ELR (cell line): ENCODE results near the gene PDGFA.

Experiments used
- DNase-seq: peaks from one replicate; pipeline ENCODE4 v3.0.0-alpha.2; 2015; ENCODE audit warnings: low read depth

PDGFA gene

GRCh38 chr7:460374-461116, 59.1 kb downstream of the PDGFA start:
- DNase-seq = peak; percentile 52

DNA sequence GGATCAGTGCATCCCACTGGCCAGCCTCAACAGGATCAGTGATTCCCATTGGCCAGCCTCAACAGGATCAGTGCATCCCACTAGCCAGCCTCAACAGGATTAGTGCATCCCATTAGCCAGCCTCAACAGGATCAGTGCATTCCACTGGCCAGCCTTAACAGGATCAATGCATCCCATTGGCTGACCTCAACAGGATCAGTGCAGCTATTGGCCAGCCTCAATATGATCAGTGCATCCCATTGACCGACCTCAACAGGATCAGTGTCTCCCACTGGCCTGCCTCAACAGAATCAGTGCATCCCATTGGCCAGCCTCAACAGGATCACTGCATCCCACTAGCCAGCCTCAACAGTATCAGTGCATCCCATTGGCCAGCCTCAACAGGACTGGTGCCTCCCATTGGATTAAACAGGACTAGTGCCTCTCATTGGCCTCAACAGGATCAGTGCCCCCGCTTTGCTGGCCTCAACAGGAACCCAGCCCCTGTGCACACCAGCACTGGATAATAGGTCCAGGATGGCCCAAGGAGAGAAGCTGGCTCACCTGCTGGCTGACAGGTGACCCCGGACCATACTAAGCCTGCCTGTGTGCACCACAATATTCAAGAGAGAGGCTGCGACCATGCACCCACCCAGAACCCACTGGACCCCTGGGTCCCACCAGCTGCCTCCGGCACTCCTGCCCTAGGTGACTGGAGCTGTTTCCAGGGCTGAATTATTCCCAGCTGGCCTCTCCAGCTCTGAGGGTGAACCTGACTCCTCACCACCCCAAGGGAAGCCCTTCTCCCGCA, 59.9 kb downstream of the PDGFA start:
- DNase-seq = no peak

- DNase-seq = no peak
These were observed 61.0 kb downstream of the PDGFA start for GRCh38 chr7:458511-459245.

GRCh38 chr7:457814-458510, 61.7 kb downstream of the PDGFA start:
- DNase-seq = no peak

GRCh38 chr7:455110-455928, 64.3 kb downstream of the PDGFA start:
- DNase-seq = peak; percentile 53

GRCh38 chr7:454356-455109, 65.1 kb downstream of the PDGFA start:
- DNase-seq = no peak

DNA sequence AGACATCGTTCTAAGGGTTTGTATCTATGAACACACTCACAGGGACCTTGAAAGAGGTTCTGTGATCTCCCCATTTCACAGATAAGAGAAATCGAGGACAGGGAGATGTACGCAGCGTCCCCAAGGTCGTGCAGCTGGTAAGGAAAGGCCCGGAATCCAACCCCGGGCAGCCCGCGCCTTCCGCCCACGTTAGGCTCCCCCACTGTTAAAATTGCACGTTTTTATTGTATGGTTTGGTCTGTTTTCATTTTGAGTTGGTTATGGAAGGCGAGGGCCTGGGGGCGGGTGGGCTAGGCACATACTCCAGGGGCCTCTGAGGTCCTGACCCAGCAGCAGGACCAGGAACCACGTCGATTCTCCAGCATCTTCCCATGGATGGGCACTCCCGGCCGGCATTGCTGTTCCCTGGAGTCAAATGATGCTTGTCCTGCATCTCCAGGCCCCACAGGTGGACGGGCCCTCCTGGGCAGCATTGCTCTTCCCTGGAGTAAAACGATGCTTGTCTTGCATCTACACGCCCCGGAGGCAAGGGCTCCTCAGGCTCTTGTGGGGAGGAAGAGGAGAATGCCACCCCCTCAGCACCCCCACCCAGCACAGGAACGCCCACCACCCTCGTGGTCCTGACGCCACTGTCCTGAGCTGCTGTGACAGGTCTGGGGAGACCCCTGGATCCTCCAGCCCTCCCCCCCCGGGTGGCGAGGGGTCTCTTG, 65.9 kb downstream of the PDGFA start:
- no peak for DNase-seq

- DNase-seq = no peak
These were observed 66.7 kb downstream of the PDGFA start for GRCh38 chr7:452791-453455.

GRCh38 chr7:452226-452751, 67.4 kb downstream of the PDGFA start:
- no peak for DNase-seq

DNA sequence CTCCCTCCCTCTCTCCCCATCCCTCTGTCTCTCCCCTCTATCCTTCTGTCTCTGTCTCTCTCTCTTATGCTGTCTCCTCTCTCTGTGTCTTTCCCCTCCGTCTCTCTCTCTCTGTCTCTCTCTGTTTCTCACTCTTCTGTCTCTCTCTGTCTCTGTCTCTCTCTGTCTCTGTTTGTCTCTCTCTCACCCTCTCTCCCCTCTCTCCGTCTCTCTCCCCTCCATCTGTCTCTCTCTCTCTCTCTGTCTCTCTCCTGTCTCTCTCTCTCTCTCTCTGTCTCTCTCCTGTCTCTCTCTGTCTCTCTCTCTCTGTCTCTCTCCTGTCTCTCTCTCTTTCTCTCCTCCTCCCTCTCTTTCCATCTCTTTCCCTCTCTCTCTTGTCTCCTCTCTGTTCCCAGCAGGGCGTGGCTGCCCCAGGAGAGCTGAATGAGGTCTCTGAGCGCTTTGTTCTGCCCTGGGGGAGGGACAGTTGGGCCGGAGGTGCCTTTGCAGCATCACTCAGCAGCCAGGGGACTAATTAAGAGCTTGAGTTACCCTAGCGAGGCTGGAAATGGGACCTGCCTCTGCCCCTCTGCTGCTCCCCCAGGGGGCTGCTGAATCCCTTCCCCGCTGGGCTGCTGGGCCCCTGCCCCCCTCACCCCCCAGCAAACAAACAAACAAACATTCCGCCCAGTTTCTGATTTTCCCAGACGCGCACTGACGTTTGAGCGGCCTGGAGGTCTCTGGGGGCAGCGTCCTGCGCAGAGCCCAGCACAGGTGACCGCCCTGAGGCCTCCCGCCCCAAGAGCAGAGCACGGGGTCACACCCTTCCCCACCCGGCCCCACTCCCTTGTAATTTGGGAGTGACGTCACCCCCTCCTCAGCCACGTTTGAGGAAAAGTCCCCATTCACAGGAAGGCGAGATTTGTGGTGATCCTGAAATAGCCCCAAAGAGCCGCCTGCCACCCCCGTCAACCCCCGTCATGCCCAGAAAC, 68.1 kb downstream of the PDGFA start:
- no peak for DNase-seq

- no peak for DNase-seq
These were observed 68.9 kb downstream of the PDGFA start for GRCh38 chr7:450741-451140.

GRCh38 chr7:450036-450435, 69.6 kb downstream of the PDGFA start:
- no peak for DNase-seq

DNA sequence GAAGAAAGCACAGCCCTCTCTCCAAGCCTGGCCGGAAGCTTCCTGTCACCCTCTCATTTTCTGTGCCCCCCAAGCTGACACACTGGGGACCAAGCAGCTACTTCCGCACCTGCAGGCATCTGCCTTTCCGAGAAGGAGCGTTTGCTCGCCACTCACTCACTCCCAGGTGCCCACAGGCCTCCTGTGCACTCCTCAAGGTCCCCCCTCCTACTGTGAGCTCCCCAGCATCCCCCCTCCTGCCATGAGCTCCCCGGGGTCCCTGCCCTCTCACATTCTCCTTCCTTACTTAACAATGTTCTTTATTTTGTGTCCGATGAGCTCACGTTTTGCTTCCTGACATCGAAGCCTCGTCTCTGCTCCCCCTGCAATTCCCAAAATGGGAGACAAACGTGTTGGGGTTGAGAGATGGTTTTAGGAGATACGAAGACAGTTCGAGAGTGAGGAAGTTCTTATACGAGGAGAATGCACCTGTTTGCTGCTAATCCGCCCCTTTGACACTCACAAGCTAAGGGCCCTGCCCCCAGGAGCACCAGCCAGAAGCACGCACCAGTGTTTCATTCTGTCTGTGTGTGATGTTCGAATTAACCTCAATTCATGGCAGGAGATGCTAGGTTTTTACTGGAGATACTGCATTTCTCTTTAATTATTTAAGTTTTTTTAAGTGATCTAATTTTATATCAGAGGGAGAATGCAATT, 70.2 kb downstream of the PDGFA start:
- no peak for DNase-seq

DNA sequence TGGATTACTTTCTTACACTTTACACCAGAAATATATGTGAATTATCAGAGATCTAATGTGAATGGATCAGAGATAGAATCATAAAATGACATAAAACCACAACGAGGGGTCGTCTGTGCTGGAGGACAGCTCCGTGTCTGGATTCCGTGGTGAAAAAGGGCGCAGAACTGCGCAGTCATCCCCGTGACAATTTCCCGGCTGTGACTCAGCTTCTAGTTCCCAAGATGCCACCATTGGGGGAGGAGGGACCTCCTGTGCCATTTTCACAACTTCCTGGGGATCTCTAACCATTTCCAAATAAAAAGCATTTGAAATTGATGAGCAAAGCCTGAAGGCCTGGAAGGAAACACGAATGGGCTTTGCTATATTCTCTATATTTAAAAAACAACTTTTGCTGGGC, 72.1 kb downstream of the PDGFA start:
- DNase-seq = no peak
